Spleen (tissue), 11 donors: ENCODE results near the gene MPP7. TPM values are rescaled to one million over a fixed set of nuclear protein-coding genes. Genes with fewer than 3 reads are reported as not detected.

Experiments used
- DNase-seq: peaks from one replicate; pipeline ENCODE4 v3.0.0-alpha.2; 2020
- H3K27ac ChIP-seq, 8 donors: fragments of 200-600 bp; sonication (generic) in 7 of 8; 1 replicate in 4 of 8; 2 replicates in 4 of 8; pipeline versions ENCODE4 v1.5.0 to v1.8.0; 2016 to 2021; ENCODE audit warnings: inconsistent platforms in 4 of 8, mild to moderate bottlenecking in 4 of 8, moderate library complexity in 1 of 8
- H3K27me3 ChIP-seq, 7 donors: fragments of 200-600 bp; sonication (generic) in 6 of 7; replicated peaks in 1 of 7; 1 replicate in 4 of 7; 2 replicates in 3 of 7; pipeline versions ENCODE4 v1.5.0 to v1.8.0; 2016 to 2021; ENCODE audit warnings: inconsistent platforms in 3 of 7, mild to moderate bottlenecking in 1 of 7
- H3K36me3 ChIP-seq, 6 donors: fragments of 200-600 bp; sonication (generic) in 5 of 6; 1 replicate in 4 of 6; 2 replicates in 2 of 6; pipeline versions ENCODE4 v1.5.0 to v1.8.0; 2016 to 2021; ENCODE audit warnings: inconsistent platforms in 2 of 6
- H3K4me1 ChIP-seq, 6 donors: fragments of 200-600 bp; sonication (generic) in 5 of 6; 1 replicate in 3 of 6; 2 replicates in 3 of 6; pipeline versions ENCODE4 v1.5.0 to v1.8.0; 2016 to 2021; ENCODE audit warnings: inconsistent platforms in 3 of 6
- H3K4me3 ChIP-seq, 8 donors: fragments of 200-600 bp; sonication (generic) in 7 of 8; 1 replicate in 4 of 8; 2 replicates in 4 of 8; pipeline versions ENCODE4 v1.5.0 to v1.8.0; 2016 to 2021; ENCODE audit warnings: inconsistent platforms in 4 of 8, mild to moderate bottlenecking in 4 of 8, moderate library complexity in 2 of 8
- H3K9me3 ChIP-seq, 8 donors: fragments of 200-600 bp; sonication (generic) in 7 of 8; 1 replicate in 4 of 8; 2 replicates in 4 of 8; pipeline versions ENCODE4 v1.5.0 to v1.8.0; 2016 to 2021; ENCODE audit warnings: inconsistent platforms in 4 of 8
- CTCF ChIP-seq, 11 experiments: fragments of 200-600 bp in 7 of 11; fragments of 450-650 bp in 4 of 11; sonication (generic) in 4 of 11; IDR thresholded peaks in 8 of 11; conservative IDR thresholded peaks in 3 of 11; 1 replicate in 7 of 11; 2 replicates in 4 of 11; pipeline versions ENCODE4 v1.4.0 to v1.8.0; 2016 to 2021; ENCODE audit warnings: antibody characterized with exemption in 11 of 11, inconsistent platforms in 4 of 11, mild to moderate bottlenecking in 1 of 11
- POLR2A ChIP-seq, 3 donors: fragments of 450-650 bp; IDR thresholded peaks; one replicate each; pipeline ENCODE4 v1.5.1; 2017; ENCODE audit warnings: antibody characterized with exemption in 3 of 3, mild to moderate bottlenecking in 1 of 3
- POLR2AphosphoS5 ChIP-seq, 3 donors: sonication (generic); formaldehyde crosslinking; IDR thresholded peaks; one replicate each; pipeline ENCODE4 v1.5.1; 2017; ENCODE audit warnings: antibody characterized with exemption in 3 of 3
- WGBS, 5 donors: extraction: QIAGEN DNeasy Blood & Tissue Kit in 3 of 5; methylation state at CpG; one replicate each; pipeline versions ENCODE4 v1.1.5 to v1.1.7; 2013 to 2018; 5-methylcytosine and 5-hydroxymethylcytosine counted together
- intact Hi-C: fragments of 100-400 bp; cut with DNase I; formaldehyde crosslinking; loops from one replicate; pipeline ENCODE4 v1.15.0; 2023; ENCODE audit warnings: low total_unique reads
- microRNA-seq, 3 donors: library from miRNA; unstranded; fragments of <30 nt; microRNA quantifications; one replicate each; pipeline versions ENCODE4 to v1.1.0, GENCODE V29; 2019 to 2020
- polyA plus RNA-seq, 3 donors: library from polyadenylated mRNA; stranded (reverse); fragments of 200-250 nt; gene quantifications; one replicate each; pipeline ENCODE4 v1.2.1, GENCODE V29; 2013
- small RNA-seq, 4 donors: library from RNA; depleted of rRNA; stranded (forward); fragments of <200 nt; gene quantifications; one replicate each; pipeline ENCODE3, GENCODE V24; 2016
- total RNA-seq, 7 donors: library from RNA; depleted of rRNA in 3 of 7; stranded (reverse); fragments of >200 nt in 3 of 7; fragmentation: NEBNext Ultra II Directional in 4 of 7; extraction: Animal tissue kit (Norgen Biotek cat#: 25700) in 4 of 7; gene quantifications; one replicate each; pipeline versions ENCODE4 v1.1.0 to v1.2.1, GENCODE V29; 2016 to 2021
- donor health status: healthy with polysubstance abuse.
- donor health status: DM: no; HTN: no; CAD: no; lungs with moderate emphysema.
- donor health status: DM: no; HTN: no; CAD: no.
- donor health status: Bipolar disorder and iron deficiency.
- donor health status: healthy.
- donor health status: DM: no; HTN: no; CAD: no.
- donor health status: DM: yes; HTN: yes; CAD: no.

The MPP7 gene
- total and polyA plus RNA-seq, 10 donors: 0.48 to 11.5 (median 6.8) TPM

- Histone ChIP-seq H3K9me3 (no peaks in the 10 kb centered on the region), H3K27ac (no peak overlapping the region), H3K36me3 (no peaks in the 10 kb centered on the region), H3K27me3 (no peaks in the 10 kb centered on the region), H3K4me1 (peaks cover 0 to 12% (median 4%) of the 10 kb centered on the region in 6 donors), H3K4me3 (no peak overlapping the region)
- DNase-seq: no peak
- TF ChIP-seq CTCF (IDR thresholded peaks at IDR 0.05 in 8 of 11, conservative IDR thresholded peaks at IDR 0.05 in 3 of 11): no peak
- no peak for TF ChIP-seq POLR2A (IDR thresholded peaks at IDR 0.05)
- TF ChIP-seq POLR2AphosphoS5 (IDR thresholded peaks at IDR 0.05): no peak
- intact Hi-C loops: no loop called here
- WGBS, 5 donors: 41 to 46% (median 43%) methylated on average over 6 of the region's 6 CpGs
Observed at GRCh38 chr10:28254290-28254985, 48.4 kb downstream of the MPP7 start.

GRCh38 chr10:28253169-28253785 lies 49.6 kb downstream of the MPP7 start:
- Histone ChIP-seq H3K36me3 (no peaks in the 10 kb centered on the region), H3K9me3 (no peaks in the 10 kb centered on the region), H3K4me3 (no peak overlapping the region), H3K27ac (peak overlapping the region in 1 of 8 donors; percentile 30), H3K4me1 (peaks cover 0 to 19% (median 4%) of the 10 kb centered on the region in 6 donors), H3K27me3 (no peaks in the 10 kb centered on the region)
- TF ChIP-seq POLR2A (IDR thresholded peaks at IDR 0.05) (no peak), CTCF (IDR thresholded peaks at IDR 0.05 in 8 of 11, conservative IDR thresholded peaks at IDR 0.05 in 3 of 11) (no peak), POLR2AphosphoS5 (IDR thresholded peaks at IDR 0.05) (no peak)
- DNase-seq: no peak
- intact Hi-C loops: no loop called here
- WGBS, 5 donors: 76 to 92% (median 77%) methylated on average over 11 of the region's 11 CpGs

Small RNA genes lying within 50 kb of the gene (microRNA-seq; reads per million reads assigned to microRNA genes)
- 0 reads per million in 3 donors for gene MIR8086

Small RNA genes lying within 50 kb of the gene (small RNA-seq; reads per million reads assigned to genes)
- gene MIR8086: 0 reads per million in 4 donors

Other genes with a start within 250 kb of the MPP7 start
- gene WAC, start 230.1 kb upstream of the MPP7 start, total RNA-seq: 100 to 1,000 TPM; 139 to 181 (median 150) TPM
- 10 to 100 TPM; 29.6 to 38.8 (median 30.8) TPM for gene WAC, start 230.1 kb upstream of the MPP7 start, polyA plus RNA-seq